Esophagus squamous epithelium (tissue), 5 donors: ENCODE results near the gene MBOAT1. TPM values are rescaled to one million over a fixed set of nuclear protein-coding genes. Genes with fewer than 3 reads are reported as not detected.

Source experiments
- DNase-seq: peaks from one replicate; lab custom pipeline; 2025; lab: John Stamatoyannopoulos, UW
- H3K27ac ChIP-seq, 4 donors: fragments of 200-600 bp; sonication (generic); one replicate each; pipeline ENCODE4 v1.5.1; 2016 to 2019; ENCODE audit warnings: mild to moderate bottlenecking in 1 of 4
- H3K27me3 ChIP-seq, 4 donors: fragments of 200-600 bp; sonication (generic); 1 replicate in 3 of 4; 2 replicates in 1 of 4; pipeline versions ENCODE4 v1.5.1 to v1.6.0; 2017 to 2021; ENCODE audit warnings: antibody characterized with exemption in 1 of 4
- H3K36me3 ChIP-seq, 3 donors: fragments of 200-600 bp; sonication (generic); one replicate each; pipeline ENCODE4 v1.5.1; 2016 to 2019
- H3K4me1 ChIP-seq, 3 donors: fragments of 200-600 bp; sonication (generic); one replicate each; pipeline ENCODE4 v1.5.1; 2017 to 2019
- H3K4me3 ChIP-seq, 4 donors: fragments of 200-600 bp; sonication (generic); 1 replicate in 3 of 4; 2 replicates in 1 of 4; pipeline ENCODE4 v1.5.1; 2016 to 2019; ENCODE audit warnings: mild to moderate bottlenecking in 2 of 4, moderate library complexity in 1 of 4
- H3K9me3 ChIP-seq, 3 donors: fragments of 200-600 bp; sonication (generic); one replicate each; pipeline ENCODE4 v1.5.1; 2016 to 2019
- POLR2A ChIP-seq, 4 donors: fragments of 450-650 bp; IDR thresholded peaks; one replicate each; pipeline ENCODE4 v1.6.1; 2017; ENCODE audit warnings: antibody characterized with exemption in 4 of 4, mild to moderate bottlenecking in 4 of 4, moderate library complexity in 3 of 4
- WGBS, 2 donors: methylation state at CpG; one replicate each; pipeline ENCODE4 v1.1.5; 2018; 5-methylcytosine and 5-hydroxymethylcytosine counted together
- intact Hi-C: fragments of 100-400 bp; cut with DNase I; formaldehyde crosslinking; loops from one replicate; pipeline ENCODE4 v1.15.0; 2022
- total RNA-seq, 4 donors: library from RNA; depleted of rRNA; stranded (reverse); fragments of >200 nt; gene quantifications; one replicate each; pipeline ENCODE4 v1.1.0, GENCODE V29; 2016
- TF ChIP-seq, protein P1 (sequence below), 6 experiments: fragments of 450-650 bp in 4 of 6; fragments of 200-600 bp in 2 of 6; sonication (generic) in 2 of 6; IDR thresholded peaks; one replicate each; pipeline ENCODE4 v1.5.1; 2016 to 2019; ENCODE audit warnings: antibody characterized with exemption in 6 of 6, mild to moderate bottlenecking in 4 of 6, moderate library complexity in 4 of 6
- donor health status: DM: yes; HTN: yes; CAD: no.

MBOAT1 gene
- total RNA-seq, 4 donors from 2014 or later: 5.2 to 12.8 (median 12.0) TPM

DNA sequence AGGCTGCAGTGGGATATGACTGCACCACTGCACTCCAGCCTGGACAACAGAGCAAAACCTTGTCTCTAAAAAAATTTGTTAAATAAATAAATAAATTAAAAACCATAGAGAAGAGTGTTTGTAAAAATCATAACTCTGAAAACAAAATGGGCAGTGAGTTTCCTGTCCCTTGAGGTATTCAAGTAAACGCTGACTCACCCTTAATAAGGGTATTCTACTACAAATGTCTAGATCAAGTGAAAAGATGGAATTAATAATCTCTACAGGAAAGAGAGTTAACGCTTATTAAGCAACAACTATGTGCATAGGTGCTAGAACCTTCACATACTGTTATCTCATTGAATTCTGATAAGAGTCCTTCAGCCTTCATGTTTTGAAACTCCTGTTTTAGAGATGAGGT is 19.9 kb upstream of the MBOAT1 start:
- H3K27ac ChIP-seq: no peak overlapping the region
- 90 to 92% methylated on average over 2 of the region's 2 CpGs for WGBS, 2 donors
- TF ChIP-seq POLR2A (IDR thresholded peaks at IDR 0.05): no peak
- TF ChIP-seq, protein P1, sequence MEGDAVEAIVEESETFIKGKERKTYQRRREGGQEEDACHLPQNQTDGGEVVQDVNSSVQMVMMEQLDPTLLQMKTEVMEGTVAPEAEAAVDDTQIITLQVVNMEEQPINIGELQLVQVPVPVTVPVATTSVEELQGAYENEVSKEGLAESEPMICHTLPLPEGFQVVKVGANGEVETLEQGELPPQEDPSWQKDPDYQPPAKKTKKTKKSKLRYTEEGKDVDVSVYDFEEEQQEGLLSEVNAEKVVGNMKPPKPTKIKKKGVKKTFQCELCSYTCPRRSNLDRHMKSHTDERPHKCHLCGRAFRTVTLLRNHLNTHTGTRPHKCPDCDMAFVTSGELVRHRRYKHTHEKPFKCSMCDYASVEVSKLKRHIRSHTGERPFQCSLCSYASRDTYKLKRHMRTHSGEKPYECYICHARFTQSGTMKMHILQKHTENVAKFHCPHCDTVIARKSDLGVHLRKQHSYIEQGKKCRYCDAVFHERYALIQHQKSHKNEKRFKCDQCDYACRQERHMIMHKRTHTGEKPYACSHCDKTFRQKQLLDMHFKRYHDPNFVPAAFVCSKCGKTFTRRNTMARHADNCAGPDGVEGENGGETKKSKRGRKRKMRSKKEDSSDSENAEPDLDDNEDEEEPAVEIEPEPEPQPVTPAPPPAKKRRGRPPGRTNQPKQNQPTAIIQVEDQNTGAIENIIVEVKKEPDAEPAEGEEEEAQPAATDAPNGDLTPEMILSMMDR (IDR thresholded peaks at IDR 0.05): no peak
- intact Hi-C loops: no loop called here
- no peaks in the 10 kb centered on the region for H3K27me3 ChIP-seq
- no peak overlapping the region for H3K4me3 ChIP-seq
- no peaks in the 10 kb centered on the region for H3K36me3 ChIP-seq
- no peaks in the 10 kb centered on the region for H3K9me3 ChIP-seq
- DNase-seq: no peak
- H3K4me1 ChIP-seq: peaks cover 0 to 7% (median 0%) of the 10 kb centered on the region in 3 donors

GRCh38 chr6:20230401-20231119 is 18.3 kb upstream of the MBOAT1 start:
- H3K4me3 ChIP-seq: no peak overlapping the region
- WGBS, 2 donors: 59 to 74% methylated on average over 4 of the region's 4 CpGs
- H3K9me3 ChIP-seq: no peaks in the 10 kb centered on the region
- TF ChIP-seq POLR2A (IDR thresholded peaks at IDR 0.05): no peak
- TF ChIP-seq, protein P1 (IDR thresholded peaks at IDR 0.05): no peak
- no peak overlapping the region for H3K27ac ChIP-seq
- no peaks in the 10 kb centered on the region for H3K4me1 ChIP-seq
- no peaks in the 10 kb centered on the region for H3K36me3 ChIP-seq
- no peak for DNase-seq
- H3K27me3 ChIP-seq: no peaks in the 10 kb centered on the region
- intact Hi-C loops: no loop called here

DNA sequence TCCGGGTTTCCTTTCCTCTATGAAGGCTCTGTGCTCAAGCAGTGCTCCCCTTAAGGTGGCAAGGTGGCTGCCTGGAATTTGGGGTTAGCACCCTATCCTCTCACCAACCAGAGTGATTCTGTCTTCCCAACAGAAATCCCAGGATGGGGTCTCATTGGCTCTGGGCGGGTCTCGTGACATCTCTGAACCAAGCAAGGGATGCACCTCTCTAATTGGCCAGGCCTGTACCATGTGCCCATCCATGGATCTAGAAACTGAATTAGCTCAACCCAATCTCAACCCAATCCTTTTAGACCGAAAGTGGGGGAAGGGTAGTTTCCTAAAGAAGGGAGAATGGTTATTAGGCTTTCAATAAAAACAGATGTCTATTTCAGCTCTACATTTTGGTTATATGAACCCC is 17.6 kb upstream of the MBOAT1 start:
- no peaks in the 10 kb centered on the region for H3K27me3 ChIP-seq
- H3K4me1 ChIP-seq: no peaks in the 10 kb centered on the region
- no peak for TF ChIP-seq POLR2A (IDR thresholded peaks at IDR 0.05)
- TF ChIP-seq, protein P1 (IDR thresholded peaks at IDR 0.05): no peak
- WGBS, 2 donors: 86 to 98% methylated on average over 2 to 4 of the region's 4 CpGs
- no peak overlapping the region for H3K4me3 ChIP-seq
- no peaks in the 10 kb centered on the region for H3K36me3 ChIP-seq
- intact Hi-C loops: no loop called here
- no peak for DNase-seq
- H3K27ac ChIP-seq: no peak overlapping the region
- H3K9me3 ChIP-seq: no peaks in the 10 kb centered on the region

DNA sequence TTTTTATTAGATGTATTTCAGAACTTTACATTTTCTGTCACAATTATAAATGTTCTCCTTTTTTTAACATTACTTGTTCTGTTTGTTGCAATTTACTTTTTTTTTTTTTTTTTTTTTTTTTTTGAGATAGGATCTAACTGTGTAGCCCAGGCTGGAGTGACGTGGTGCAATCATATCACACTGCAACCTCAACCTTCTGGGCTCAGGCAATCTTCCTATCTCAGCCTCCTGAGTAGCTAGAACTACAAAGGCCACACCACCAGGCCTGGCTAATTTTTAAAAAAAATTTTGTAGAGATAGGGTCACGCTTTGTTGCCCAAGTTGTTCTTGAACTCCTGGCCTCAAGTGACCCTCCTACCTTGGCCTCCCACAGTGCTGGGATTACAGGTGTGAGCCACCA is 15.1 kb upstream of the MBOAT1 start:
- TF ChIP-seq POLR2A (IDR thresholded peaks at IDR 0.05): no peak
- TF ChIP-seq, protein P1 (IDR thresholded peaks at IDR 0.05): no peak
- intact Hi-C loops: no loop called here
- Histone ChIP-seq H3K36me3 (no peaks in the 10 kb centered on the region), H3K27ac (no peak overlapping the region), H3K27me3 (no peaks in the 10 kb centered on the region), H3K4me3 (no peak overlapping the region), H3K4me1 (no peaks in the 10 kb centered on the region), H3K9me3 (no peaks in the 10 kb centered on the region)
- 88 to 100% methylated on average over 2 of the region's 2 CpGs for WGBS, 2 donors
- DNase-seq: no peak

- H3K4me3 ChIP-seq: no peak overlapping the region
- intact Hi-C loops: no loop called here
- H3K9me3 ChIP-seq: no peaks in the 10 kb centered on the region
- no peak for DNase-seq
- peaks cover 0 to 8% (median 2%) of the 10 kb centered on the region in 3 donors for H3K4me1 ChIP-seq
- H3K27ac ChIP-seq: no peak overlapping the region
- 90 to 95% methylated on average over 1 of the region's 1 CpG for WGBS, 2 donors
- TF ChIP-seq, protein P1 (IDR thresholded peaks at IDR 0.05): no peak
- no peak for TF ChIP-seq POLR2A (IDR thresholded peaks at IDR 0.05)
- H3K36me3 ChIP-seq: no peaks in the 10 kb centered on the region
- H3K27me3 ChIP-seq: no peaks in the 10 kb centered on the region
Observed at GRCh38 chr6:20223141-20223540, 10.9 kb upstream of the MBOAT1 start.
